HG03064 (cell line): Measurements from ENCODE around the gene DDO.

Experiments
- ATAC-seq: cut with Tn5 transposase; IDR thresholded peaks from one replicate; pipeline ENCODE4 v1.9.1; 2021; ENCODE audit warnings: low read depth; ENCODE audit not compliant: unreplicated experiment

Gene DDO

GRCh38 chr6:110369066-110369465, 46.3 kb downstream of the DDO start:
- ATAC-seq: no peak

GRCh38 chr6:110368284-110368683, 47.1 kb downstream of the DDO start:
- ATAC-seq: no peak

GRCh38 chr6:110367825-110368224, 47.5 kb downstream of the DDO start:
- ATAC-seq: no peak

GRCh38 chr6:110366975-110367374, 48.4 kb downstream of the DDO start:
- no peak for ATAC-seq

- no peak for ATAC-seq
Measured at GRCh38 chr6:110366256-110366655, 49.1 kb downstream of the DDO start.

- no peak for ATAC-seq
Measured at GRCh38 chr6:110364364-110365105, 50.8 kb downstream of the DDO start.

- no peak for ATAC-seq
Measured at GRCh38 chr6:110363748-110364147, 51.6 kb downstream of the DDO start.

GRCh38 chr6:110360676-110361075, 54.7 kb downstream of the DDO start:
- no peak for ATAC-seq

GRCh38 chr6:110359556-110359955, 55.8 kb downstream of the DDO start:
- no peak for ATAC-seq

- ATAC-seq: no peak
Measured at GRCh38 chr6:110358553-110359160, 56.7 kb downstream of the DDO start.

GRCh38 chr6:110357664-110358552, 57.5 kb downstream of the DDO start, which contains the start of gene METTL24:
METTL24 (minus strand) TSS chr6:110358349; CDS start chr6:110358272, 77 bp downstream.
- no peak for ATAC-seq

GRCh38 chr6:110357298-110357663, 58.1 kb downstream of the DDO start:
- ATAC-seq: no peak

- no peak for ATAC-seq
Measured at GRCh38 chr6:110356778-110357177, 58.6 kb downstream of the DDO start.

- no peak for ATAC-seq
Measured at GRCh38 chr6:110355727-110356126, 59.6 kb downstream of the DDO start.

GRCh38 chr6:110355022-110355421, 60.4 kb downstream of the DDO start:
- ATAC-seq: no peak

- ATAC-seq: no peak
Measured at GRCh38 chr6:110354153-110354552, 61.2 kb downstream of the DDO start.

- no peak for ATAC-seq
Measured at GRCh38 chr6:110353457-110354001, 61.8 kb downstream of the DDO start.

GRCh38 chr6:110352563-110353262, 62.7 kb downstream of the DDO start:
- no peak for ATAC-seq

GRCh38 chr6:110351986-110352385, 63.4 kb downstream of the DDO start:
- ATAC-seq: no peak

GRCh38 chr6:110351546-110351945, 63.8 kb downstream of the DDO start:
- ATAC-seq: no peak
